ENCODE data around the gene CGA.

Gene CGA

DNA sequence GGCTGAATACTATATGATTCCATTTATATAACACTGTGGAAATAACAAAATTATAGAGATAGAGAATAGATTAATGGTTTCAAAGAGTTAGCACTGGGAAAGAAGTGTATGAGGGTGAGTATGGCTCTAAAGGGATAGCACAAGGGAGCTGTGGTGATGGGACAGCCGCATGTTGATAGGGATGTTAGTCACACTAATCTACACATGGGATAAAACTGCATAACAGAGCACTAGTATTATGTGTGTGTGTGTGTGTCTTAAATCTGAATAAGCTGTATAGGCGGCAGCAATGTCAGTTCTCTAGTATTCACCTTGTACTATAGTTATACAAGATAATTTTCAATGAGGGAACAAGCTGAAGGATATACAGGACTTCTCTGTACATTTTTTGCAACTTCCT, 5.8 kb downstream of the CGA start:
- no peak for DNase-seq (ENCODE audit: low read depth in 2 of 3, low spot score in 2 of 3)

DNA sequence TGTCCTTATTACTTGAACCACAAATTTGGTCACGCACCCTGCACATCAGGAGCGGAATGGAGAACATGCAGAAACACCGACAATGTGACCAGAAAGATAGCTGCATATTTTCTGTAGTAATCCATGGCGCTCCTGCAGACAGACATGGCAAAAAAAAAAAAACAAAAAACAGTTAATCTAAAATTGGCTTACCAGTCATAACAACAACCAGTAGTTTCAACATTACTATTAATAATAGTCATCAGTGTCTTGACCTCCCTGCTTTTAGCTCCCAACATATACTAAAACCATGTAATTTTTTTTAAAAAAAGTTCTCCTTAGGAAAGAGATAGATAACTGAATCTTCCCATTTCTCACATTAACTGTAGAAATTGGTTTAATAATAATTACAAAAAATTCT, 6.8 kb downstream of the CGA start:
- DNase-seq (ENCODE audit: low read depth in 2 of 3, low spot score in 2 of 3) = no peak

DNA sequence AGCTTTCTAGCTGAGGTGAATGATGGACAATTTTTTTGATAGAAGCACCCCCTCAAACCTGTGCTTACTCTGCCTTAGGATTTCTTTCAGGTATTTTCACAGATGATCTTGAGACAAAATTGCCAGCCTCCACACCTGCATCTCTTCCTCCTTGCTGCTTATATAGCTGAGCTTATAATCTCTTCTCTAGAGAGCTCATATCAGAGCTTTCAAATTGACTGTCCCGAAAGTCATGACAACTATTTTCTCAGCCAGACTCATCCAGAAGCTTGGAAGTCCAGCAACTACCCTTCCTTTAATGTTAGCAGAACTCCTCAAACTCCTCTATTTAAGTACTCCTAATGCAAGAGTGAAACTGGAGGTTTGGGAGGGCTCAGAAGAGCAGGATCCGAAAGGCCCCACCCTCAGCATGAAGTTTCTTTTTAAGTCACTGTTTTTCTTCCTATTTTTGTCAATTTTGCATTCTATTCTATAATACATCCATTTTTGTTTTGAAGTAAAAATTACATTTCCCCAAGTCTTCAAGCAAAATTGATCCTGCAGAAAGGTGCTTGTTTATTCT, 12.7 kb downstream of the CGA start:
- no peak for DNase-seq (ENCODE audit: low read depth in 2 of 3, low spot score in 2 of 3)

DNA sequence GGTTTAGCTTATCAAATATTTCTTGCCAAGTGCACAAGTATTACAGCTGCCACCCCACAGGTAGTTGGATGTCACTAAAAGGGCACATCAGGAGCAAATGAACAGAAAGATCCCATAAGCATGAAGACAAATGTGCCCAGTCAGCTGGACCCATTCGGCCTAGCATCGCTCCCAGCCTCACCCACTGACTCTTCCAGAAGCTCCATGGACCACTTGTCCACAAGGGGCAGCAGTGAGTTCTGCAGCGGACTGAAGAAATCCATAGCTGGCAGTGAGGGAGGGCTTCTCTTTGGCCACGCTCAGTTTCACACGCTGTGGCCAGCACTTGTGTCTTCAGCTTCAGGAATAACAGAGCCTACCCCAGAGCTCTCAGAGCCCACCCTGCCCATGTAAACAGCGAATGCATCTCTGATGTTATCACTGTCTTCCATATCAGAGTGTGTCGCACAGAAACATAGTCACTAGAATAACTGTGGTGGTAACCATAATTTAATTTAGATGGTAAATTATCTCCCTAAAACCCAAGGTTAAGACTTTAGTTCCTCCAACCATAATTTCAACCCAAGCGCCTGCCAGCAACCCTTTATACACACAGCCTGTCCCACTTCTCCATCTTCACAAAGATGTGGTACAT, 15.8 kb downstream of the CGA start:
- peak; percentile 1 to 30 (median 27) for DNase-seq (ENCODE audit: low read depth in 2 of 3, low spot score in 2 of 3)

DNA sequence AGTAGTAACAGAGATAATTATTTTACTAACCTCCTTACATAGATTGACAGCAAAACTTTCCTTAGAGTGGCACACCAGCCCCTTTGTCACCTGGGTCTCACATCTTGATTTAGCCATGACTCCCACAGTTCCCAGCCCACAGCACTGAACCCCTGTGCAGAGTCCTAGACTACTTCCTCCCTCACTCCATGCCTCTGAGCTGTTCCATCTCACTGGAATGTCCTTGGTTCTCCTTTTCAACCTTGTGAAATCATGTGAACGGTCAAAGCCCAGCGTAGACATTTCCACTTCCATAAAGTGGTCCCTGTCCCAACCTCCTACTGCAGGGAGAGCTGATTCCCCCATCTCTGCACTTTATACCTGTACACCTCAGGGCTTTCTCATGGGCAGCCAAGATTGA, 19.7 kb downstream of the CGA start:
- no peak for DNase-seq (ENCODE audit: low read depth in 2 of 3, low spot score in 2 of 3)

DNA sequence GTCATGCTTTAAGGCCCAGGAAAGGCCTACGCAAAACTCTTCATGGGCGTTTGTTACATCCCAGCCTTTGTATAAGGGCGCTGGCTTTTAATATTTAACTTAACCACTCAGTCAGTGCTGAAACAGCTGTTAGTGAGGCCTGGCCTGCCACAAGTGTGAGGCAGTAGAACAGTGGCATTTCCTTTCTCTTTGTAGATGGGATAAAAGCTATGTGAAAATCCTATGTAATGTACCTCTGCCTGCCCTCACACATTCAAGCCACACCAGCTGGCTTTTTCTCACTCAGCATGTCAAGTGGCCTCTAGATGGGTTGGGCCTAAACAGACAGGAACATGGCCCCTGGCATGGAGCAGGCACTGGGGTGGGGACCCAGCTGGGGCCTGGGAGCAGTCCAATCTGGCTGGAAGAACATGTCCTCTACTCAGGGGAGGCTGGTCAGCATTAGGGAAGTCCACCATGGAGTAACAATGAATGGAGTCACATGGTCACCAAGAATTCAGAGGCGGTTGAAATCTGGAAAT, 20.7 kb downstream of the CGA start:
- DNase-seq (ENCODE audit: low read depth in 2 of 3, low spot score in 2 of 3) = no peak

DNA sequence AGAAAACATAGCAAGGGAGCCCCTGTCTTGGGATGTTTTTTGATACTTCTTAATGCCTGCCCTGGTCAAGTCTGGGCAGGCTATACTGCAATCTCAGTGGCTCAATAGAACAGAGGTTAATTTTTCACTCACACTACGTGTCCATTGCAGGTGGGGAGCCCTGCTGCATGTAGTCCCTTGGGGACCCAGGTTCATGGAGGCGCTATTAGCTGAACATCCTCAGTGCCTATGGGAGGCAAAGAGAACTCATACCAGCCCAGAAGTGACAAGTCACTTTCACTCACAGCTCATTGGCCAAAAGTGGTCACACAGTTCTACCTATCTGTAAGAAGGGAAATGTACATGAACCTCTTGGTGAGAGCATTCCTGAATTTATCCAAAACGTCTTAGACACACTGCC, 23.2 kb downstream of the CGA start:
- no peak for DNase-seq (ENCODE audit: low read depth in 2 of 3, low spot score in 2 of 3)

DNA sequence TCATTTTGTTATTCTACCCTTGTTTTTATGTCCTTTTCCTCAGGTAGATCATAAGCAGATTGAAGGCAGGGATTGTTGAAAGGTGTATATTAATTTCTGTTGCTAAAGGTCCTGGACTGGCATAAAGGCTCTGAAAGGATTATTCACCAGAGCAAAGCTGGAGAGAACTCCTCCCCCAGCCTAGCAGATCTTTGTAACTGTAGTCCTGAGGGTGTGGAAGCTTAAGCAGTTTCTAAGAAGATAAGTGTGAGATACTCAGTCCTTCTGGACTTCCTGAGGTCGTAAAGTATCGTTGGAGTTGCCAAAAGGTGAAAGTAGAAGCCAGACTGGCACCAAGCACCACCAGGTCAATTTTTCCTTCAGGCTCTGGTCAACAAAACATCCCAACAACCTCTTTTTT, 24.2 kb downstream of the CGA start:
- no peak for DNase-seq (ENCODE audit: low read depth in 2 of 3, low spot score in 2 of 3)

DNA sequence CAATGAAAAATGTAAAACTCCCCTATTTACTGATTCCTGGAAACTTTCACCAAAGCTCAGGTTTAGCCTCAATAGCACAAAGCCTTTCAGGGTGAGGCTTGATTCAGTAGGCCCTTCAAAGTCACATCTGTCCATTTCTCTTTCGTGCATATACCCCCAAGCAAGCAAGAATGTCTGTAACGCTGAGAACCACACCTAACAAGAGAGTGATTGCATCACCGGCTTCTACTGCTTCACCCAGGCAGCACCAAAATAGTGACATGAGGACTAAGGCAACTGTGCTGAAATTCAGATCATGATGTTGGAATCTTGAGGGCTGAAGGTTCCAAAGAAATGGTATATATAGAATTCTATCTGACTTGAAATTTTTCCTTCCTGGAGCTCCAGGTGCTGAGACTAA, 26.1 kb downstream of the CGA start:
- DNase-seq (ENCODE audit: low read depth in 2 of 3, low spot score in 2 of 3) = no peak

DNA sequence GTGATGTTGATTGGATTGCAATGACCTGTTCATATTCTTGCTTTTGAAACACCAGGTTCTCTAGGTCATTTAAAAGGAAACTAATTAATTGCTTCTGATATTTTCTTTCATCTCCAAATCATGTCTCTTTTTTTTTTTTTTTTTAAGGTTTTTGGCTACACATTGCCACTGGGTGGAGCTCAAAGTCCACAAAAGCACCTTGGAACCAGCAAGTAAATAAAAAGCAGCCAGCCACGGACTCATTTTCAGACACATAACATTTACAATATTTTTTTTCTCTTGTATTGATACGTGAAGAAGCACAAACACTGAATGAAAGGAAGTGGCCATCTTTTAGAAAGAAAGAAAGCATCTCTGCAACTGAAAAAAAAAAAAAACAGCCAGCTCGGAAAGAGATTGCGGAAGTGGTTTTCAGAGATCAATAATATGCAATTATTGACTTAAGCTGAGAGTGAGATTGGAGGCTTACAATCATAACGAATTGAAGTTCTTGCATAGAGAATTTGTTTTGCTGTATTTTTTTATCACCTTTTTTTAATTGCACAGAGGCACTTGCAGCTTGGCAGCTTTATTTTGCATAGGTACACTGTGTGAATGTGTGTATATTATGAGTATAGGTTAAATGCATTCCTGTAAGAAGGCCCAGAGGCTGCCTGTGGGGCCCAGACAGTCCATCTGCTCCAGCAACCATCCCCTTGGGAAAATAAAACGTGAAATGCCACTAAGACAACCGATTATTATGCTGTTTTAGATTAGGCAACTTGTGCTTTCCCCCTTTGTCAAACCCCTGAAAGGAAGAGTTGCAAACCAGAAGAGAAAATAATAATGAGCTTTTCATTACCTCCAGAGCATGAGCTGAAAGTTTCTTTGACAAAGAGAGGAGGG, 28.2 kb downstream of the CGA start:
- no peak for DNase-seq (ENCODE audit: low read depth in 2 of 3, low spot score in 2 of 3)

DNA sequence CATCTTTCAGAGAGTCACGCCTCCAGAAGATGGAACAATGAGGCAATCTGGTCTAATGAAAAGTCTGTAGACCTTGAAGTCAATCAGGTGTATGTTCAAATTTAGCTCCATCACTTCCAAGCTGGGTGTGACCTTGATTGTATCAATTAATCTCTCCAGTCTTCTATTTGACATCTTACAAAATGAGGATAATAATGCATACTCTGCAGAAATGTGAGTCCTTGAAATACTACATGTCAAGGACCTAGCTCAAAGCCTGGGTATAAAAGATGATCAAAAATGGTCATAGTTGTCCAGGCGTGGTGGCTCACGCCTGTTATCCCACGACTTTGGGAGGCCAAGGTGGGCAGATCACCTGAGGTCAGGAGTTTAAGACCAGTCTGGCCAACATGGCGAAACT, 29.8 kb downstream of the CGA start:
- no peak for DNase-seq (ENCODE audit: low read depth in 2 of 3, low spot score in 2 of 3)

DNA sequence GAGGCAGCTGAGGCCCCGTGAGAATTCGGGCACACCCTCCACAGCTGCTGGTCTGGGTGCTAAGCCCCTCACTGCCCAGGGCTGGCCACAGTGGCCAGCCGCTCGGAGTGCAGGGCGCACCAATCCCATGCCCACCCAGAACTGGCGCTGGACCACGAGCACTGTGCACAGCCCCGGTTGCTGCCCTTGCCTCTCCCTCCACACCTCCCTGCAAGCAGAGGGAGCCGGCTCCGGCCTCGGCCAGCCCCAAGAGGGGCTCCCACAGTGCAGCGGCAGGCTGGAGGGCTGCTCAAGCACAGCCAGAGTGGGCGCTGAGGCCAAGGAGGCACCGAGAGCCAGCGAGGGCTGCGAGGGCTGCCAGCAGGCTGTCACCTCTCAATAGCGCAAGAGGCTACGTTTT, 35.0 kb downstream of the CGA start:
- DNase-seq (ENCODE audit: low read depth in 2 of 3, low spot score in 2 of 3) = no peak

DNA sequence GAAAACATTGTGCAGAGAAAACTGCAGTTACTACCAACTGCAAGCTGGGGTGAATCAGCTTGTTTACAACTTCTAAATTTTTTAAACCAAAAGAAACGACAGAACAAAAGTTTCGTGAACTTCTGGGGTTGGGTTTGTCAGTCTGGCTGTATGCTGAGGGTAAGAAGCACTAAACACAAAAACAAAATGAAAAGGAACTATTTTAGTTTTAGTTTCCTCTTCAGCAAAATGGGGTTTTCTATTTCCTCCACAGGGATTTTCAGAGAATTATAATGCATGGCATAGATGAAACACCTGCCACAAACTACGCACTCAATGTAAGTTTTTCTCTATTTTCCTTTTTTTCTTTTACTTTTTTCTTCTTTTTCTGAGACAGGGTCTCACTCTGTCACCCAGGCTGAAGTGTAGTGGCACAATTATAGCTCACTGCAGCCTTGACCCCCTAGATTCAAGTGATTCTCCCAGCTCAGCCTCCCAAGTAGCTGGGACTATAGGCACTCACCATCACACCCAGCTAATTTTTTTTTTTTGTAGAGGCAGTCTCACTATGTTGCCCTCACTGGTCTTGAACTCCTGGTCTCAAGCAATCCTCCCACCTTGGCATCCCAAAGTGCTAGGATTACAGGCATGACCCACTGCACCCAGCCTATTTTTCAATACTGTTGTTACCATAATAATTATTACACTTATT, 40.6 kb downstream of the CGA start:
- no peak for DNase-seq (ENCODE audit: low read depth in 2 of 3, low spot score in 2 of 3)

DNA sequence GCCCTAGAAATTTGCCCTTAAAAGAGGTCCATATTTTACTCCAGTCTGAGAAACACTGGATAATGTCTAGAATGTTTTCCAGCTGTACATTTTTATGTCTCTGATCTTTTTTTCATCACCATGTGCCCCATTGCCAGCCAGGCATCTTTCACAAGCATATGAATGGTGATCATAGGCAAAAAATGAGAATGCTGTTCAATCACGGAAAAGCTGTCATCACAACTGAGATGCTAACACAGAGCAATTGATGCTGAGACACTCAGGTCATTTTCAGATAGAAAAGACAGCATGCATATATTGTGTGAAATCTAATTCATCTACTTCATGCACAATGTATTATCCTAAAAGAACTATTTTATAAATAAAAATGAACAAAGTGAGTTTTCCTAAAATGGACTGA, 41.6 kb downstream of the CGA start:
- no peak for DNase-seq (ENCODE audit: low read depth in 2 of 3, low spot score in 2 of 3)

DNA sequence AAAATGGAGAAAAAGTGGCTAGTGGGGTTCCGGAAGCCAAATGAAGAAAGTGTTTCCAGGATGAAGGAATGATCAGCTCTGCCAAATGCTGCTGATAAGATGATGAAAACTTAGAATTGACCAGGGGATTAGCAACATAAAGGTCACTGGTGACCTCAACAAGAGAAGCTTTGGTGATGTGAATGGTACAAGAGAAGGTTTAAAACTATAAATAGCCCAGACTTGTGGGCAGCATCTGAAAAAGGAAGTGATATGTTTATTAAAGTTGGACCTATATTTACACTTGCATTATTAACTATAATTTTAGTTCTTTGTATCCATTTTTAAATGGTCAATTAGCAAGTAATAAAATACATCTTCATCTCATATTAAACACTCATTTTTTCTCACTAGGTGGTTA, 45.1 kb downstream of the CGA start:
- no peak for DNase-seq (ENCODE audit: low read depth in 2 of 3, low spot score in 2 of 3)

DNA sequence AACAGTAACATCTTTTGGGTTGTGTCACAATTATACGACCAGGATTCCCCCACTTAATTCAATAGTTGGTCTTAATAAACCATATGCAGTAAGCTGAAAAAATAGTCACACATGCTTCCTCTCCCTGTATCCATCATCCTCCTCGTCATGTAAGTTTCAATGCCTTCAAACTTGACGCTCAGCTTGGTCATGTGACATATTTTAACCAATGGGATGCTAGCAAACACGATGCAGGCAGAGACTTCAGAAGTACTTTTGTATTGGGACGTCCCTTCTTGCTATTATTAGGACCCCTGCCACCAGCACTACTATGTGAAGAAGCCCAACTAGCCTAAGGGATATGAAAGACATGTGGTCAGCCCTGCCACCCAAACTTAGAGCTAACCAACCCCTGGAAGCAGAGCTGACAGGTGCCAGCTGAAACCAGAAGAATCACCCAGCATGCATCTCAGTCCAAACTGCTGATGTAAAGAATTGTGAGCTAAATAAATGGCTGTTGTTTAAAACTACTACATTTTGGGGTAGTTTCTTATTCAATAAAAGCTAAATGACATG, 49.3 kb downstream of the CGA start:
- DNase-seq (ENCODE audit: low read depth in 2 of 3, low spot score in 2 of 3) = no peak

DNA sequence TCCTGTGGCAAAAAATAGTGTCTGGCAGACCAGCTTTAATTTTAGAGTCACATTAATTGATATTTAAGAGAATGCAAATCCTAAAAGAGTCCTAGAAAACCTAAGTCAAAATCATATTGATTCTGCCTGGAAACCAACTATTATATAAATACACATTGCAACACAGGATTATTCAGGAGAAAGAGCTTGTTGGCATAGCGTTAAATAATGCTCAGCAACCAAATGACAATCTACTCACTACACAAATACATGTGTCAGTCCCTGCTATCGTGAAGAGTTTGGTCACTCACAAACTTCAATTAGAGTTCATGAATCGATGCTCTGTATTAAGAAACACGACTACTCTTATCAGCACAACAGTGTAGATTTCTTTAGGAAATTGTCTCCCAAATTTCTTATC, 54.2 kb downstream of the CGA start:
- no peak for DNase-seq (ENCODE audit: low read depth in 2 of 3, low spot score in 2 of 3)
